Sigmoid colon (tissue), 7 donors: Measurements from ENCODE around the gene CAPN2. TPM values are rescaled to one million over a fixed set of nuclear protein-coding genes. Genes with fewer than 3 reads are reported as not detected.

Experiments used
- DNase-seq: peaks from one replicate; pipeline ENCODE4 v3.0.0-alpha.2; 2019
- H3K27ac ChIP-seq, 4 donors: fragments of 200-600 bp; sonication (generic); one replicate each; pipeline ENCODE4 v1.5.1; 2016 to 2019; ENCODE audit warnings: mild to moderate bottlenecking in 1 of 4
- H3K27me3 ChIP-seq, 3 donors: fragments of 200-600 bp; sonication (generic); one replicate each; pipeline ENCODE4 v1.5.1; 2019; ENCODE audit warnings: mild to moderate bottlenecking in 1 of 3
- H3K36me3 ChIP-seq, 4 donors: fragments of 200-600 bp; sonication (generic); one replicate each; pipeline ENCODE4 v1.5.1; 2016 to 2019
- H3K4me1 ChIP-seq, 4 donors: fragments of 200-600 bp; sonication (generic); one replicate each; pipeline ENCODE4 v1.5.1; 2017 to 2019
- H3K4me3 ChIP-seq, 4 donors: fragments of 200-600 bp; sonication (generic); one replicate each; pipeline ENCODE4 v1.5.1; 2017 to 2019; ENCODE audit warnings: mild to moderate bottlenecking in 2 of 4, moderate library complexity in 1 of 4
- H3K9me3 ChIP-seq, 4 donors: fragments of 200-600 bp in 3 of 4; sonication (generic) in 3 of 4; one replicate each; pipeline versions ENCODE4 v1.5.1 to v1.6.1; 2013 to 2019
- EP300 ChIP-seq, 4 donors: sonication (generic); formaldehyde crosslinking; IDR thresholded peaks; one replicate each; pipeline ENCODE4 v1.6.1; 2017; ENCODE audit warnings: antibody characterized with exemption in 4 of 4
- POLR2A ChIP-seq, 2 donors: fragments of 450-650 bp; IDR thresholded peaks; one replicate each; pipeline ENCODE4 v1.6.1; 2016; ENCODE audit warnings: antibody characterized with exemption in 2 of 2, mild to moderate bottlenecking in 2 of 2, moderate library complexity in 2 of 2
- POLR2AphosphoS5 ChIP-seq, 4 donors: sonication (generic); formaldehyde crosslinking; IDR thresholded peaks; one replicate each; pipeline ENCODE4 v1.6.1; 2017; ENCODE audit warnings: antibody characterized with exemption in 4 of 4
- WGBS, 2 donors: extraction: QIAGEN DNeasy Blood & Tissue Kit; methylation state at CpG; one replicate each; pipeline ENCODE4 v1.1.7; 2013; 5-methylcytosine and 5-hydroxymethylcytosine counted together
- intact Hi-C: fragments of 100-400 bp; cut with DNase I; formaldehyde crosslinking; loops from one replicate; pipeline ENCODE4 v1.15.1; 2023
- polyA plus RNA-seq, 3 donors: library from polyadenylated mRNA; stranded (reverse); fragments of 200-250 nt; gene quantifications; one replicate each; pipeline ENCODE4 v1.2.3, GENCODE V29; 2013
- total RNA-seq, 4 donors: library from RNA; depleted of rRNA; stranded (reverse); fragments of >200 nt; gene quantifications; one replicate each; pipeline ENCODE4 v1.1.0, GENCODE V29; 2016
- TF ChIP-seq, protein P1 (sequence below), 4 experiments: fragments of 450-650 bp in 3 of 4; fragments of 200-600 bp in 1 of 4; IDR thresholded peaks; one replicate each; pipeline ENCODE4 v1.5.1; 2016 to 2019; ENCODE audit warnings: antibody characterized with exemption in 4 of 4, mild to moderate bottlenecking in 3 of 4, moderate library complexity in 2 of 4
- donor health status: healthy with polysubstance abuse.
- donor health status: Bipolar disorder and iron deficiency.
- donor health status: healthy.

Gene CAPN2
- total and polyA plus RNA-seq, 7 donors = 67.3 to 266 (median 135) TPM

DNA sequence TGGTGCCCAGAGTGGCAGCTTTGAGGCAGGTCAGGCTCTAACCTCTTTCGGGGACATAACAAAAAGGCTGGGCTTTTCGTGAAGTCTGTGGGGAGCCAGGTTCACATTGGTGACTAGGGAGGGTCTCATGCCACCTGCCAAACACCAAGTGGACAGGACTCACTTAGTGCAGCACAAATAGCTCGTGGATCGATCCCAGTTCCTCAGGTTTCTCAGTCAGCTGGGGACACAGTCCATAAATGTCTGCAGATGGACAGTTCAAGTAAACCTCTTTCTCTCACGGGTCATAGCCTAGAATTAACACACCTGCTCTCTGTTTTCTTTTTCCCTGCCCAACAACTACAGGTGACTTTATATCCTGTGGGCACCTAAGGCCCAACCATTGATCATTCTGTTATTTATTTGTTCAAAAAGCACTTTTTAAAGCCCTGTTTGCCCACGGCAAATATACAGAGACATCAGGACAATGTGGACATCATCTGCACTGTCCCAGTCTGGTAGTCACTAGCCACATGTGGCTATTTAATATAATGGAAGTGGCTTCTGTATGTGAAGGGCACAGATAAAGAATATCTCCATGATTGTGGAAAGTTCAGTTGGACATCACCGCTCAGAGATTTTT lies 53.5 kb downstream of the CAPN2 start:
- no peaks in the 10 kb centered on the region for H3K27me3 ChIP-seq
- no peaks in the 10 kb centered on the region for H3K9me3 ChIP-seq
- H3K4me1 ChIP-seq = peaks cover 0 to 3% (median 1%) of the 10 kb centered on the region in 4 donors
- no peak for DNase-seq
- 52 to 77% methylated on average over 7 of the region's 7 CpGs for WGBS, 2 donors
- no peak overlapping the region for H3K27ac ChIP-seq
- peaks cover 19 to 78% (median 55%) of the 10 kb centered on the region in 4 donors for H3K36me3 ChIP-seq
- intact Hi-C loops = no loop called here
- TF ChIP-seq EP300 (IDR thresholded peaks at IDR 0.05) (no peak), POLR2AphosphoS5 (IDR thresholded peaks at IDR 0.05) (no peak), POLR2A (IDR thresholded peaks at IDR 0.05) (no peak)
- TF ChIP-seq, protein P1, sequence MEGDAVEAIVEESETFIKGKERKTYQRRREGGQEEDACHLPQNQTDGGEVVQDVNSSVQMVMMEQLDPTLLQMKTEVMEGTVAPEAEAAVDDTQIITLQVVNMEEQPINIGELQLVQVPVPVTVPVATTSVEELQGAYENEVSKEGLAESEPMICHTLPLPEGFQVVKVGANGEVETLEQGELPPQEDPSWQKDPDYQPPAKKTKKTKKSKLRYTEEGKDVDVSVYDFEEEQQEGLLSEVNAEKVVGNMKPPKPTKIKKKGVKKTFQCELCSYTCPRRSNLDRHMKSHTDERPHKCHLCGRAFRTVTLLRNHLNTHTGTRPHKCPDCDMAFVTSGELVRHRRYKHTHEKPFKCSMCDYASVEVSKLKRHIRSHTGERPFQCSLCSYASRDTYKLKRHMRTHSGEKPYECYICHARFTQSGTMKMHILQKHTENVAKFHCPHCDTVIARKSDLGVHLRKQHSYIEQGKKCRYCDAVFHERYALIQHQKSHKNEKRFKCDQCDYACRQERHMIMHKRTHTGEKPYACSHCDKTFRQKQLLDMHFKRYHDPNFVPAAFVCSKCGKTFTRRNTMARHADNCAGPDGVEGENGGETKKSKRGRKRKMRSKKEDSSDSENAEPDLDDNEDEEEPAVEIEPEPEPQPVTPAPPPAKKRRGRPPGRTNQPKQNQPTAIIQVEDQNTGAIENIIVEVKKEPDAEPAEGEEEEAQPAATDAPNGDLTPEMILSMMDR (IDR thresholded peaks at IDR 0.05) = no peak
- H3K4me3 ChIP-seq = no peak overlapping the region

DNA sequence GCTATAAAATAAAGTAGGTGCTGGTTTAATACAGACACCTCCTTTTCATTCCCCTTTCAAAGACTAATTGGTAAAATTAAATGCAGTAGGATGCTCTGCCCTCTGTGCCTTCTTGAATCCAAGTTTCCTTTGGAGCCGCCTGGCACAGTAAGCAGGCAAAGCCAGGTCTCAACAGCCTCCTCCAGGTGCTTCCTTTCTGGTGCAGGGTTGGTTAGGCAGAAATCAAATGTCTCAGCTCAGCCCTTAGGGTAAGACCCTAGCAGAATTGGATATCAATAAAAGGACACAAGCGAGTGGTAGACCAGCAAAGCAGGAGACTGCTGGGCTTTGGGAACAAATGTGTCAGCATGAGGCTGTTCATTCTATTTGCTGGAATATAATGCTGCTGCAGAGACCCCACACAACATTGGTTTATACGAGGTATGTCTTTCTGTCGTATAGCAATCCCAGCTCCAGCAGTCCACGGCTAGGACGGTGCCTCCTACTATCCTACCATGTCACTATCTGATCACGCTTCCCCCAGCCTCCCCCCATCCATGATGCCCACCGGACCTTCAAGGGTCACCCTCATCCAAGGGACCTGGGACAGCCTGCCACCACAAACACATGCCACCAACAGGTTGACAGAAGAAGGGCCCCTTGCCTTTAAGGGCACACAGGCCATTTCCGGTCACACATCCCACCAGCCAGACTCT lies 58.4 kb downstream of the CAPN2 start:
- Histone ChIP-seq H3K27me3 (no peaks in the 10 kb centered on the region), H3K36me3 (peaks cover 8 to 67% (median 40%) of the 10 kb centered on the region in 4 donors), H3K4me1 (peaks cover 0 to 23% (median 19%) of the 10 kb centered on the region in 4 donors), H3K27ac (peak overlapping the region; percentile 60 to 70 (median 66)), H3K4me3 (no peak overlapping the region), H3K9me3 (no peaks in the 10 kb centered on the region)
- intact Hi-C loops = no loop called here
- whole genome bisulfite sequencing, 2 donors = 94 to 95% methylated on average over 9 of the region's 9 CpGs
- no peak for TF ChIP-seq POLR2AphosphoS5 (IDR thresholded peaks at IDR 0.05)
- TF ChIP-seq POLR2A (IDR thresholded peaks at IDR 0.05) = no peak
- TF ChIP-seq, protein P1 (IDR thresholded peaks at IDR 0.05) = no peak
- no peak for TF ChIP-seq EP300 (IDR thresholded peaks at IDR 0.05)
- DNase-seq = peak; percentile 50

- Histone ChIP-seq H3K4me1 (peaks cover 0 to 23% (median 19%) of the 10 kb centered on the region in 4 donors), H3K9me3 (no peaks in the 10 kb centered on the region), H3K36me3 (peaks cover 8 to 68% (median 37%) of the 10 kb centered on the region in 4 donors), H3K4me3 (no peak overlapping the region), H3K27ac (peak overlapping the region; percentile 60 to 70 (median 66)), H3K27me3 (no peaks in the 10 kb centered on the region)
- 55 to 72% methylated on average over 2 of the region's 2 CpGs for WGBS, 2 donors
- intact Hi-C loops = no loop called here
- DNase-seq = no peak
- TF ChIP-seq, protein P1 (IDR thresholded peaks at IDR 0.05) = no peak
- no peak for TF ChIP-seq POLR2A (IDR thresholded peaks at IDR 0.05)
- no peak for TF ChIP-seq POLR2AphosphoS5 (IDR thresholded peaks at IDR 0.05)
- no peak for TF ChIP-seq EP300 (IDR thresholded peaks at IDR 0.05)
Observed at GRCh38 chr1:223771469-223771813, 59.1 kb downstream of the CAPN2 start.

DNA sequence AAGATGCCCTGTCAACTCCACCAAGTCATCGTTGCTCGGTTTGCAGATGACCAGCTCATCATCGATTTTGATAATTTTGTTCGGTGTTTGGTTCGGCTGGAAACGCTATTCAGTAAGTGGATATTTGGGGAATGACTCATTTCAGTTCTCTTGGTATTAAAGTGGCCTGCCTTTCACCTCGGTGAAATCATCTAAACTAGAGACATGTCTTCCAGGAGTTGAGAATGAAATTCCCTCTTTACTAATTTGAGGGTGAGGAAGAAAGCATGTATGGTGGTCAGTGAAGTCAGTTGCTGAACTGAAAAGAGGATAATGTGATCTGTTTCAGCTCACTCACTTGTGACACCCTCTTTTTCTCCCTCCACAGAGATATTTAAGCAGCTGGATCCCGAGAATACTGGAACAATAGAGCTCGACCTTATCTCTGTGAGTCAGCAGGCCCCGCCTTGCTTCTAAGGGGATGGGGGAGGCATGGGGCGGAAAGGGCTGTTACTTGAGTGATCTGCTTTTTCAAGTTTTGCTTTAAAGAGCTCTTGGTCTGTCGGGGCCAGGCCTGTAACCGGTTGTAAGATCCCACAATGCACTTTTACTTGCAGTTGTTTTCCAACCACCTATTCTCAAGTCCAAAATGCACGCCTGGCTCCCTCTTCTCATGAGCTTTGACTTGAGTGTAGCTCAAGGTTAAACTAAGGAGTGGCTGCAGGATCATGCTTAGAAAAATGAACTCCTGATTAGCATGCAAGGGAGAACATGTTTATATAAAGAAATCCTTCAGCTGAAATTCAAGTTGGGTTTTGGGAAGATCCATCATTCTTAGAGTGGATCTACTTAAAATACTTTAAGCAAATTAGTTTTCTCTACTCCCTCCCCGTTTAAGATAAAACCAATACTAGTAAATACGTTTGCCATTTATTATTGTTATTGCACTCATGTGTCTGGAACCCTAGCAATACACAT lies 59.8 kb downstream of the CAPN2 start:
- no peaks in the 10 kb centered on the region for H3K9me3 ChIP-seq
- DNase-seq = peak; percentile 25
- H3K27ac ChIP-seq = peak overlapping the region; percentile 60 to 70 (median 66)
- no peak overlapping the region for H3K4me3 ChIP-seq
- H3K27me3 ChIP-seq = no peaks in the 10 kb centered on the region
- H3K36me3 ChIP-seq = peaks cover 8 to 72% (median 37%) of the 10 kb centered on the region in 4 donors
- H3K4me1 ChIP-seq = peaks cover 0 to 23% (median 19%) of the 10 kb centered on the region in 4 donors
- TF ChIP-seq POLR2A (IDR thresholded peaks at IDR 0.05) (no peak), EP300 (IDR thresholded peaks at IDR 0.05) (no peak), POLR2AphosphoS5 (IDR thresholded peaks at IDR 0.05) (no peak)
- TF ChIP-seq, protein P1 (IDR thresholded peaks at IDR 0.05) = no peak
- intact Hi-C loops = no loop called here
- 25 to 51% methylated on average over 16 of the region's 16 CpGs for WGBS, 2 donors
